HepG2 (cell line): ENCODE measurements around the gene MEI1. TPM values are rescaled to one million over a fixed set of nuclear protein-coding genes. Genes with fewer than 3 reads are reported as not detected.

Experiments
- ATF5 ChIP-seq: sonication (generic); formaldehyde crosslinking; IDR thresholded peaks from 2 replicates; pipeline ENCODE4 v1.4.0; 2020; ENCODE audit warnings: mild to moderate bottlenecking, low read depth, missing genetic modification reagents
- CBX1 ChIP-seq: IDR thresholded peaks from one replicate; pipeline ENCODE4 v1.6.1; 2016; ENCODE audit warnings: antibody characterized with exemption, low read depth
- CSRNP1 ChIP-seq: sonication (generic); formaldehyde crosslinking; IDR thresholded peaks from 2 replicates; pipeline ENCODE4 v1.8.1; 2023; ENCODE audit warnings: mild to moderate bottlenecking, missing genetic modification reagents
- KDM2A ChIP-seq: sonication (generic); formaldehyde crosslinking; IDR thresholded peaks from 2 replicates; pipeline ENCODE4 v1.4.0; 2020; ENCODE audit warnings: low read depth, missing genetic modification reagents, borderline replicate concordance
- KLF11 ChIP-seq: IDR thresholded peaks from 2 replicates; pipeline ENCODE4 v1.6.1; 2016; ENCODE audit warnings: missing compliant biosample characterization
- MLLT10 ChIP-seq: sonication (generic); formaldehyde crosslinking; IDR thresholded peaks from 2 replicates; pipeline ENCODE4 v1.4.0; 2020; ENCODE audit warnings: missing genetic modification reagents
- POLR2AphosphoS2 ChIP-seq: IDR thresholded peaks from 2 replicates; pipeline ENCODE4 v1.6.1; 2011; ENCODE audit warnings: low read depth, low read length, improper control_type of control experiment
- THAP11 ChIP-seq: IDR thresholded peaks from 2 replicates; pipeline ENCODE4 v1.6.1; 2016; ENCODE audit warnings: missing biosample characterization, missing genetic modification reagents
- YEATS4 ChIP-seq: sonication (generic); formaldehyde crosslinking; IDR thresholded peaks from 2 replicates; pipeline ENCODE4 v1.4.0; 2020; ENCODE audit warnings: missing genetic modification reagents, borderline replicate concordance
- ZFP36L2 ChIP-seq: sonication (generic); formaldehyde crosslinking; IDR thresholded peaks from 2 replicates; pipeline ENCODE4 v1.4.0; 2020; ENCODE audit warnings: missing genetic modification reagents
- ZNF329 ChIP-seq: sonication (generic); formaldehyde crosslinking; IDR thresholded peaks from 2 replicates; pipeline ENCODE4 v1.9.0; 2021; ENCODE audit warnings: low read depth, mild to moderate bottlenecking, missing genetic modification reagents
- ZNF580 ChIP-seq: IDR thresholded peaks from 2 replicates; pipeline ENCODE4 v1.6.1; 2016; ENCODE audit warnings: low read depth, borderline replicate concordance
- ZNF660 ChIP-seq: sonication (generic); formaldehyde crosslinking; IDR thresholded peaks from 2 replicates; pipeline ENCODE4 v1.5.1; 2020; ENCODE audit warnings: mild to moderate bottlenecking, low read depth, missing genetic modification reagents, borderline replicate concordance
- ZNF749 ChIP-seq: sonication (generic); formaldehyde crosslinking; IDR thresholded peaks from 2 replicates; pipeline ENCODE4 v1.8.0; 2022; ENCODE audit warnings: mild to moderate bottlenecking, missing genetic modification reagents, moderate library complexity, borderline replicate concordance
- ZNF850 ChIP-seq: sonication (generic); formaldehyde crosslinking; conservative IDR thresholded peaks from 2 replicates; pipeline ENCODE4 v1.9.0; 2021; ENCODE audit warnings: mild to moderate bottlenecking, missing genetic modification reagents
- ZSCAN9 ChIP-seq: IDR thresholded peaks from 2 replicates; pipeline ENCODE4 v1.6.1; 2016; ENCODE audit warnings: borderline replicate concordance
- polyA plus RNA-seq, 8 experiments: library from polyadenylated mRNA; depleted of rRNA in 3 of 8; stranded (reverse) in 7 of 8; unstranded in 1 of 8; fragments of >200 nt; fragmentation: Illumina TruSeq in 4 of 8; extraction: Trizol in 4 of 8; gene quantifications; 2 replicates each; pipeline versions ENCODE4 v1.2.1 to v1.2.3, GENCODE V29; 2011 to 2016; ENCODE audit warnings: low read depth in 4 of 8, missing spikeins in 1 of 8, mixed read lengths in 1 of 8; ENCODE audit not compliant: insufficient read depth in 1 of 8
- total RNA-seq, 5 experiments: library from RNA; depleted of rRNA; stranded (reverse); fragments of >200 nt; fragmentation: Illumina TruSeq; extraction: Trizol; gene quantifications; 2 replicates each; pipeline ENCODE4 v1.2.3, GENCODE V29; 2016; ENCODE audit warnings: low read depth in 1 of 5
- TF ChIP-seq, protein P1 (sequence below): sonication (generic); formaldehyde crosslinking; IDR thresholded peaks from 2 replicates; pipeline ENCODE4 v1.4.0; 2020; ENCODE audit warnings: missing genetic modification reagents
- TF ChIP-seq, protein P2 (sequence below): sonication (generic); formaldehyde crosslinking; IDR thresholded peaks from 2 replicates; pipeline ENCODE4 v1.4.0; 2020; ENCODE audit warnings: missing genetic modification reagents
- TF ChIP-seq, protein P3 (sequence below): sonication (generic); formaldehyde crosslinking; IDR thresholded peaks from 2 replicates; pipeline ENCODE4 v1.5.1; 2020; ENCODE audit warnings: missing genetic modification reagents, mild to moderate bottlenecking, borderline replicate concordance

MEI1 gene
- total and polyA plus RNA-seq, 2 of the 13 experiments (the other 11 are each of a cell fraction or from before 2014, with no cell fraction given), result 0.75 to 1.9 TPM

- TF ChIP-seq, protein P1, sequence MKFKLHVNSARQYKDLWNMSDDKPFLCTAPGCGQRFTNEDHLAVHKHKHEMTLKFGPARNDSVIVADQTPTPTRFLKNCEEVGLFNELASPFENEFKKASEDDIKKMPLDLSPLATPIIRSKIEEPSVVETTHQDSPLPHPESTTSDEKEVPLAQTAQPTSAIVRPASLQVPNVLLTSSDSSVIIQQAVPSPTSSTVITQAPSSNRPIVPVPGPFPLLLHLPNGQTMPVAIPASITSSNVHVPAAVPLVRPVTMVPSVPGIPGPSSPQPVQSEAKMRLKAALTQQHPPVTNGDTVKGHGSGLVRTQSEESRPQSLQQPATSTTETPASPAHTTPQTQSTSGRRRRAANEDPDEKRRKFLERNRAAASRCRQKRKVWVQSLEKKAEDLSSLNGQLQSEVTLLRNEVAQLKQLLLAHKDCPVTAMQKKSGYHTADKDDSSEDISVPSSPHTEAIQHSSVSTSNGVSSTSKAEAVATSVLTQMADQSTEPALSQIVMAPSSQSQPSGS, result 0 out of 2 replicates have a peak, but pooled peaks have one; percentile 46
- TF ChIP-seq YEATS4 (peak; percentile 85), CBX1 (no peak), THAP11 (peak; percentile 91), CSRNP1 (CRISPR knock-in tag) (no peak), ZNF580 (no peak), ZNF749 (CRISPR knock-in tag) (no peak), ZNF329 (CRISPR knock-in tag) (0 out of 2 replicates have a peak, but pooled peaks have one; percentile 21), ZFP36L2 (no peak), ATF5 (CRISPR knock-in tag) (0 out of 2 replicates have a peak, but pooled peaks have one; percentile 40), ZNF850 (CRISPR knock-in tag) (no peak), POLR2AphosphoS2 (no peak; the same call in 1 of the 2 replicates), MLLT10 (no peak), KLF11 (CRISPR knock-in tag) (0 out of 2 replicates have a peak, but pooled peaks have one; percentile 61), KDM2A (CRISPR knock-in tag) (peak; percentile 99), ZSCAN9 (CRISPR knock-in tag) (no peak; the same call in 1 of the 2 replicates), ZNF660 (CRISPR knock-in tag) (no peak)
- TF ChIP-seq, protein P2, sequence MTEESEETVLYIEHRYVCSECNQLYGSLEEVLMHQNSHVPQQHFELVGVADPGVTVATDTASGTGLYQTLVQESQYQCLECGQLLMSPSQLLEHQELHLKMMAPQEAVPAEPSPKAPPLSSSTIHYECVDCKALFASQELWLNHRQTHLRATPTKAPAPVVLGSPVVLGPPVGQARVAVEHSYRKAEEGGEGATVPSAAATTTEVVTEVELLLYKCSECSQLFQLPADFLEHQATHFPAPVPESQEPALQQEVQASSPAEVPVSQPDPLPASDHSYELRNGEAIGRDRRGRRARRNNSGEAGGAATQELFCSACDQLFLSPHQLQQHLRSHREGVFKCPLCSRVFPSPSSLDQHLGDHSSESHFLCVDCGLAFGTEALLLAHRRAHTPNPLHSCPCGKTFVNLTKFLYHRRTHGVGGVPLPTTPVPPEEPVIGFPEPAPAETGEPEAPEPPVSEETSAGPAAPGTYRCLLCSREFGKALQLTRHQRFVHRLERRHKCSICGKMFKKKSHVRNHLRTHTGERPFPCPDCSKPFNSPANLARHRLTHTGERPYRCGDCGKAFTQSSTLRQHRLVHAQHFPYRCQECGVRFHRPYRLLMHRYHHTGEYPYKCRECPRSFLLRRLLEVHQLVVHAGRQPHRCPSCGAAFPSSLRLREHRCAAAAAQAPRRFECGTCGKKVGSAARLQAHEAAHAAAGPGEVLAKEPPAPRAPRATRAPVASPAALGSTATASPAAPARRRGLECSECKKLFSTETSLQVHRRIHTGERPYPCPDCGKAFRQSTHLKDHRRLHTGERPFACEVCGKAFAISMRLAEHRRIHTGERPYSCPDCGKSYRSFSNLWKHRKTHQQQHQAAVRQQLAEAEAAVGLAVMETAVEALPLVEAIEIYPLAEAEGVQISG (CRISPR knock-in tag), result peak; percentile 88
- TF ChIP-seq, protein P3, sequence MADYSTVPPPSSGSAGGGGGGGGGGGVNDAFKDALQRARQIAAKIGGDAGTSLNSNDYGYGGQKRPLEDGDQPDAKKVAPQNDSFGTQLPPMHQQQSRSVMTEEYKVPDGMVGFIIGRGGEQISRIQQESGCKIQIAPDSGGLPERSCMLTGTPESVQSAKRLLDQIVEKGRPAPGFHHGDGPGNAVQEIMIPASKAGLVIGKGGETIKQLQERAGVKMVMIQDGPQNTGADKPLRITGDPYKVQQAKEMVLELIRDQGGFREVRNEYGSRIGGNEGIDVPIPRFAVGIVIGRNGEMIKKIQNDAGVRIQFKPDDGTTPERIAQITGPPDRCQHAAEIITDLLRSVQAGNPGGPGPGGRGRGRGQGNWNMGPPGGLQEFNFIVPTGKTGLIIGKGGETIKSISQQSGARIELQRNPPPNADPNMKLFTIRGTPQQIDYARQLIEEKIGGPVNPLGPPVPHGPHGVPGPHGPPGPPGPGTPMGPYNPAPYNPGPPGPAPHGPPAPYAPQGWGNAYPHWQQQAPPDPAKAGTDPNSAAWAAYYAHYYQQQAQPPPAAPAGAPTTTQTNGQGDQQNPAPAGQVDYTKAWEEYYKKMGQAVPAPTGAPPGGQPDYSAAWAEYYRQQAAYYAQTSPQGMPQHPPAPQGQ (CRISPR knock-in tag), result no peak
Measured at GRCh38 chr22:41682033-41682807, 17.1 kb upstream of the MEI1 start (continued).
